ENCODE data around the gene CLBA1. TPM values are rescaled to one million over a fixed set of nuclear protein-coding genes. Genes with fewer than 3 reads are reported as not detected.

The CLBA1 gene
- total RNA-seq, 2 experiments from 2014 or later = 0.82 to 1.2 TPM

GRCh38 chr14:104974146-104974541, 11.4 kb upstream of the CLBA1 start:
- POLR2A ChIA-PET = interaction anchor here (0.6 to 0.7 kb wide), 2 partner anchors 9 to 55 kb away, joined by 3 to 4 read pairs; no protein-coding TSS in a partner anchor
- Histone ChIP-seq H3K9me3 (ENCODE audit: low read length) (no peaks in the 10 kb centered on the region), H3K4me3 (ENCODE audit: low read depth, low read length, poor library complexity, severe bottlenecking) (no peak overlapping the region), H3K79me2 (ENCODE audit: insufficient read depth, low read depth, low read length) (no peaks in the 10 kb centered on the region), H4K20me1 (ENCODE audit: insufficient read depth, low read length) (no peaks in the 10 kb centered on the region), H3K4me1 (ENCODE audit: insufficient read depth, low read length, poor library complexity, severe bottlenecking) (no peaks in the 10 kb centered on the region), H3K36me3 (ENCODE audit: insufficient read depth, low read length) (no peaks in the 10 kb centered on the region), H2AFZ (ENCODE audit: low read length) (no peak overlapping the region), H3K4me2 (ENCODE audit: low read length) (no peak overlapping the region), H3K9me2 (ENCODE audit: insufficient read depth, low read length) (no peaks in the 10 kb centered on the region), H3K27ac (ENCODE audit: low read depth, low read length, poor library complexity, severe bottlenecking) (no peak overlapping the region)
- intact Hi-C loops (cut with micrococcal nuclease; ENCODE audit: unreplicated experiment) = no loop called here
- CTCF ChIA-PET (ENCODE audit: unreplicated experiment) = no interaction called here
- no peak for TF ChIP-seq EZH2phosphoT487 (IDR thresholded peaks at IDR 0.05; ENCODE audit: borderline replicate concordance, low read depth, low read length)
- TF ChIP-seq CTCF (conservative IDR thresholded peaks at IDR 0.05; ENCODE audit: low read length) = no peak
- DNase-seq (ENCODE audit: low spot score) = no peak
- BruUV-seq (replicated peaks) = no TSS peak

- no peaks in the 10 kb centered on the region for H3K4me1 ChIP-seq (ENCODE audit: insufficient read depth, low read length, poor library complexity, severe bottlenecking)
- no peaks in the 10 kb centered on the region for H3K36me3 ChIP-seq (ENCODE audit: insufficient read depth, low read length)
- POLR2A ChIA-PET = no interaction called here
- TF ChIP-seq CTCF (conservative IDR thresholded peaks at IDR 0.05; ENCODE audit: low read length) (no peak), EZH2phosphoT487 (IDR thresholded peaks at IDR 0.05; ENCODE audit: borderline replicate concordance, low read depth, low read length) (no peak)
- H4K20me1 ChIP-seq (ENCODE audit: insufficient read depth, low read length) = no peaks in the 10 kb centered on the region
- no peak overlapping the region for H3K4me3 ChIP-seq (ENCODE audit: low read depth, low read length, poor library complexity, severe bottlenecking)
- H3K4me2 ChIP-seq (ENCODE audit: low read length) = no peak overlapping the region
- intact Hi-C loops (cut with micrococcal nuclease; ENCODE audit: unreplicated experiment) = no loop called here
- CTCF ChIA-PET (ENCODE audit: unreplicated experiment) = interaction anchor here (0.9 to 1.4 kb wide), 2 partner anchors 72 to 377 kb away, joined by 3 to 4 read pairs; no protein-coding TSS in a partner anchor
- no peaks in the 10 kb centered on the region for H3K79me2 ChIP-seq (ENCODE audit: insufficient read depth, low read depth, low read length)
- no peak overlapping the region for H3K27ac ChIP-seq (ENCODE audit: low read depth, low read length, poor library complexity, severe bottlenecking)
- BruUV-seq (replicated peaks) = no TSS peak
- DNase-seq (ENCODE audit: low spot score) = no peak
- H2AFZ ChIP-seq (ENCODE audit: low read length) = no peak overlapping the region
- no peaks in the 10 kb centered on the region for H3K9me3 ChIP-seq (ENCODE audit: low read length)
- no peaks in the 10 kb centered on the region for H3K9me2 ChIP-seq (ENCODE audit: insufficient read depth, low read length)
Observed at GRCh38 chr14:104974665-104975390, 10.8 kb upstream of the CLBA1 start.
